Esophagus mucosa (tissue), 1 donor: ENCODE results near the gene FAM83G. TPM values are rescaled to one million over a fixed set of nuclear protein-coding genes. Genes with fewer than 3 reads are reported as not detected.
"Not testable (repeated sequence)": the region's sequence is repeated elsewhere in the genome, so short reads cannot be mapped to it uniquely, and the experiment has no call there.

Experiments used
- ATAC-seq: fragments of 200-7000 bp; cut with Tn5 transposase; one replicate; pipeline ENCODE4 v1.9.1; 2020
- total RNA-seq: library from RNA; stranded (reverse); gene quantifications from one replicate; pipeline ENCODE4 v1.2.4, GENCODE V29; 2023
- donor health status: DM: yes; HTN: yes; CAD: no.

Gene FAM83G
- total RNA-seq, 1 donor from 2014 or later: 47.0 TPM

DNA sequence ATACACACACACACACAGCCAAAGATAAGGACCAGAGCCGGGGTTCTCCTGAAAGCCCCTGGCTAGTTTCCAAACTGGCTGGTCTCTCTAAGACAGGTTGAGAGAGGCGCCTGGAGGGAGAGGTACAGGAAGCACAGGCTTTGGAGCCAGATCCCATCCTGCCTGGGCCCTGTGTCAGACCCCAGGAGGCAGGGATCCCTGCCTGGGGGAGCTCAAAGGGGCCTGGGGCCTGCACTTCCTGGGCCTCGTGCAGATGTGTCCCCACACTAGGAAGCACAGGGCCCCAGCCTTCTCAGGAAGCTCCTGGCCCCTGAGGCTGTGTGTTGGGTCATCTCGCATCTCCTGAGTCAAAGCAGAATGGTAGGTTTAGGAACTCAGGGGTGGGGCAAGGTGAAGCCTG lies 36.6 kb downstream of the FAM83G start:
- peak; percentile 72 for ATAC-seq

DNA sequence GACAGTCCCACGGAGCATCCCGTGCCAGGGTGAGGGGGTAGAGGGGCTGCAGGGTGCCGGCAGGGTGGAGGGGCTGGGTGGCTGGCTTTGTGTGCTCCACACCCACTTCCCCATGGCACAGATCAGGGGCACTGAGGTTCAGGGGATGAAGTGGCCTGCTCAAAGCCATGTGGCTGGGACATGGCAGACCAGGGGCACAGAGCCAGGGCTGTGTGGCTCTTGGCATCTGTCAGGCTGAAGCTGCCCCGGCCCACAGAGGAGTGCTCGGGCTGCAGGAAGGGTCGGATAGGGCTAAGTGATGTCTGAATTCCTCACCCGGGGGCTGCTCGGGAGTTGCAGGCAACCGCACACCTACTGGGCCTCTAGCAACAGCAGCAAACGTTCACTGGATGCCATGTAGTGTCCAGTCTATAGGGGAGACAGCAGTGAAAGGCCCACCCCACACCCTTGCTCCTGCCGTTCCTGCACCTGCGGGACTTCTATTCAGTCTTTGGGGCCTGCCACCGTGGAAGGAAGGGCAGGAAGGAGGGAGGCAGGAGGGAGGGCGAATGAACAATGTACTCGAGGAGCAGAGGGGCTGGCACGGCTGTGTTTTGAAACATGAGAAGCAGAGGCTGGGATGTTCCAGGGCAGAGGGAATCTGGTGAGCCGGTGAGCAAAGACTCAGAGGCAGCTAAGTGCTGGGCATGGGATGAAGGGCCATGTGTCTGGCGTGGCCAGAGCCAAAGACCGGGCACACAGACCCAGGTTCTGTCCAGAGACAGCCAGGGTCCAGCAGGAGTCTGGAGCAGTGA lies 37.5 kb downstream of the FAM83G start:
- no peak for ATAC-seq

DNA sequence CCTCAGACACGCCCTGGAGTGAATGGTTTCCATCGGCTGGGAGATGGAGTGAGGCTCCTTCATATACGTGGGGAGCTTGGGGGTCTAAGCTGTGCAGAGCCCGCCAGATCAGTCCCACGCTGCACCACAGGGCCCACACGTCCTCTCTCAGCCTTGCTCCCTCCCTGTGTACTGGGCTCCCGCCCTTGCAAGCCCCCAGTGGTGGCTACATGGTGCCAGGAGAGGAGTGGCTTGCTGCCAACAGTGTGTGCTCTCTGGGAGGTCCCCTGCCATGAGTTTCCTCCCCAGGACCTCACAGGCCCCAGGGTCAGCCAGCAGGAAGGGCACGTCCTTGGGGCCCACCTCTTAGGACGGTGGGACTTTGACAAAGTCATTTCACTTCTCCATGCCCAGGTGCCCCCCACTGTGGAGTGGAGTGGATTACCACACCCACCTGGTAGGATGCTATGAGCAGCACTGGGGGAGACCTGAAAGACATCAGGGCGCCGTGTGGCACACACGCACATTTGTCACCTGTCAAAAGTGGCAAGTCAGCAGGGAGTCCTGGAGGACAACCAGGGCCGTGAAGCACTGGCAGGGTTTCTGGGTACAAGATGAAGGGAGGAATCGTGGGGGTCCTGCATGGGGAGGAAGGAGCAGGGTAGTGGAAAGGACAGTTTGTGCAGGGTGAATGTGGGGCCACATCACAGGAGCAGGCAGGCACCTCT lies 38.9 kb downstream of the FAM83G start:
- no peak for ATAC-seq

DNA sequence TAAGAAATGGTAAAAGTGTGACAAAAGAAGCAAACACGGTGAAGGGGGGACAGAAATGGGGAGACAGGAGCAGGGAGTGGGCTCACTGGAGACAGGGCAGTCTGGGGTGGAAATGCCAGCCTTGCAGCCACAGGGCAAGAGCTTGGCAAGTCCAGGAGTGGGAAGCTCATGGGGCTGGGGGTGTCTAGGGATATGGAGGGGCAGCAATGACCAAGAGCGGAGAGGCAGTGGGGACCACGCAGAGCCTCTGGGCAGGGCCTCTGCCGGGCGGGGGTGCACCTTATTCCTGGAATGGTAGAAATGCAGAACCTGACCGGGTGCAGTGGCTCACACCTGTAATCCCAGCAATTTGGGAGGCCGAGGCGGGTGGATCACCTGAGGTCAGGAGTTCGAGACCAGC lies 40.0 kb downstream of the FAM83G start:
- ATAC-seq: no peak

DNA sequence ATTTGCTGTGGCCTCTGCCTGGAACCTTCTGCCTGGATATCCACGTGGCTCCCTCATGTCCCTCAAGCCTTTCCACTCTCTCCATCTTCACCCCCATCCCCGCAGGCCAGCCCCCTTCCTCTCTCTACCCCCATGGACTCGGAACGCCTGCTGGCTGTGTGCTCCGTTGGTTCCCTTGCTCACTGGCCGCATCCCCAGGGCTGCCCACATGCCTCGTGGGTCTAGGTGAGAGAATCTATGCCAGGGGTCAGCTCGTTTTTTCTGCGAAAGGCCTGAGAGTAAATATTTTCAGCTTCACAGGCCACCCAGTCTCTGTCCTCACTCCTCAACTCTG lies 40.6 kb downstream of the FAM83G start:
- no peak for ATAC-seq

DNA sequence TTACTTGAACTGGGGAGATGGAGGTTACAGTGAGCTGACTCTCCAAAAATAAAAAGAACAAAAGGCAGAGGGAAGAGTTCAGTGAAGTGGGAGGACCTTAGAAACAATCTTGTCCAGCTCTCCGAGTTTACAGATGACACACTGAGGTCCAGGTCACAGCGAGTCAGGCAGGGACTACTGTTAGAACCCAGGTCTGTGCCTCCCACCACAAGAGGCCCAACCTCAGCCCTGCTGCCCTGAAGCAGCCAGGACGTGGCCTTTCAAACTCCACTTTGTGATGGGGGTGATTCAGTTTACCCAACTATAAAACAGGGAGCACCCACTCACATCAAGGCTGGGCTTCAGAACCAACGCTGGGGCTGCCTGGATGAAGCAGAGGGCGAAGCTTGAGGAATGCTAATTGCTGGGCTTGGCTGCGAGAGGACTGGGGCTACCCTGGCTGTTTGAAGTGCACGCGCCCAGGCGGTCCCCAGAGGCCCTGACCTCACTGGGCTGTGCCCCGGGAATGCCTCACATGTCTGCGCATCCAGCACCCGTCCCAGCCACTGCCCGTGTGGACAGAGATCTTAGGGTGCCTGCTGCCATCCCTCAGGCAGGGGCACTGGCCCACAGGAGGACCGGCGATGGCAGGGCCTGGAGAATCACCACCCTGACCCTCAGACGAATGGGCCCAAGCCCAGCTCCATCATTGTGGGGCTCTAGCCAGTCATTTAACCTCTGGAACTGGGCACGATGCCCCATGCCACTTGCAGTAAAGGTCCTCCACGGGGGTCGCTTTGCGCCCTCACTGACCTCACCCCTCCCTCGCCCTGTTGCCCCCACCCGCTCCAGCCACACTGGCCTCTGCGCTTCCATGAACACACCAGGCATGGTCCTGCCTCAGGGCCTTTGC lies 41.2 kb downstream of the FAM83G start:
- no peak for ATAC-seq

DNA sequence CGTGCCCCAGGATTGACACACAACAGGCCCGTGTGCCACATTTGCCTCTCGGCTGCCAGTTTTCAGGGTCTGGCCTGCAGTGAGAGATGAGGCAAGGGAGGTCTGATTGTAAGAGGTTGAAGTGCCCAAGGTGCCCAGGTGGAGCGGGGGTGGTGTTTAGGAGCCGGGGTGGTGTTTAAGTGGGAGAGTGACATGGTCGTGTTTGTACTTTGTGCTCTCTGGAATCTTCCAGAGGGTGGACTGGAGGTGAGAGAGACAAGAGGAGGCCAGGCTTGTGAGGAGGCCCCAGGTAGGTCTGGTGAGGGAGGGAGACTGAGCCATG lies 42.1 kb downstream of the FAM83G start:
- no peak for ATAC-seq

DNA sequence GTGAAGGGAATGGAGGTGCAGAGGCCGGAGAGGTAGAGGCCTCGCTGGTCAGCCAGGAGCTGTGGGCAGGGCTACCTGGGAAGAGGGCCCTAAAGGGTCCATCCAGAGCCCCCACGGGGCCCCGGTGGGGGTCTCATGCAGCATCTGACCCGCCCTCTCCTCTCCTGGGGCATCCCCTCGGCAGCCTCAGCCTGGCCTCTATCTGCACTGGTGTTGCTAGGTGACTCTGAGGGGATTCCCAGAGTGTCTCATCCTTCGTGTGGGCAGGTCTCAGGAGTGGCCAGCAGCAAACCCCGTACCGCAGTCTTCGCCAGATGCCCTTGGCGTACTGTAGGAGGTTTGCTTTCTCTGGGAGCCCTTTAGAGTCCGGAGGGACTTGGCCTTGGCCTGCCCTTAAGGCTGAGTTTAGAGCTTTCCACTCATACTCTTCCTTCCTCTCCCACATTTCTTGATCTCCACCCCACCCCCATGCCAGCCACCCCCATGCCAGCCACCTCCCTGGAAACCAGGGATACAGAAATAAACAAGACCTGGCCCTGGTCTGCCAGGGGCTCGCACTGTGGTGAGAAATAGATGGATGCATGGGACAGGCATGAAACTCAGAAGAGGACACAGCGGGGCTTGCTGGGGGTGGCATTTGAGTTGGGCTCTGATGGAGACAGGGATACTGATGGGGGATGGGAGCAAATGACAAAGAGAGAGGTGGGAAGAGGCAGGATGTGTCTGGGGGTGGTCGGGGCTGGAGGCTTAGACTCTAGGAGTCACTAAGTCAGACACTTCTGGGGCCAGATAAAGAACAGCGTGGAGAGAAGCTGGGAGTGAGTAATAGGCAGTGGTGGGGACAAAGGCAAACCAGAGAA lies 42.7 kb downstream of the FAM83G start:
- ATAC-seq: no peak

DNA sequence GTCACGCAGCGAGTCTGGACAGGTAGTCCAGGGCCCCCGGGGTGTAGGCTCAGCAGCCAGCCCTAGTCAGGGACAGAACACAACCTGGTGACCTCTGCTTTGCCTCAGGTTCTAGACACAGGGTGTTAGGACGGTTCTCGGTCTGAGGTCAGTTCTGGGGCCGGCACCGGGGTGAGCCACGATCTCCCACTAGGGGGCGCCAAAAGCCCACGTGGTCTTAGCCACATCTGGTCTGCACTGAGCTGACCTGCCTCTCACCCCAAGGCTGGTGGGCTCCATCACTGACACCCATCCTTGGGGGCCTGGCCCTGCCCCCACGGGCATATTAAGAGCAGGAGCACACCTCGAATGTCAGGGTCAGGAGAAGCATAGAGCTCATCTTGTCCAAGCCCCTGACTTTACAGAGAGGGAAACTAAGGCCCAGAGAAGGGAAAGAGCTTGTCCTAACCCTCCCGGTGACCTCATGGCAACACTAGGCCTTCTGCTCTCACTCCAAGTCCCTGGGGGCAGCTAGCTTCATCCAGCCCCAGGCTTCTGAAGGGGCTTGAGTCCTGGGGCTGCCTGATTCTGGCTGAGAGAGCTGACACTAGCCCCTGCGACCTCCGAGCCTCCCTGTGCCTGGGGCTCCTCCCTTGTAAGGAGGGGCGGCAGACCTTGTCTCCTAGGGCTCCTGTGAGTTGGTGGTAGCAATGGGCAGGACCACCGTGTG lies 43.6 kb downstream of the FAM83G start:
- peak; percentile 66 for ATAC-seq

DNA sequence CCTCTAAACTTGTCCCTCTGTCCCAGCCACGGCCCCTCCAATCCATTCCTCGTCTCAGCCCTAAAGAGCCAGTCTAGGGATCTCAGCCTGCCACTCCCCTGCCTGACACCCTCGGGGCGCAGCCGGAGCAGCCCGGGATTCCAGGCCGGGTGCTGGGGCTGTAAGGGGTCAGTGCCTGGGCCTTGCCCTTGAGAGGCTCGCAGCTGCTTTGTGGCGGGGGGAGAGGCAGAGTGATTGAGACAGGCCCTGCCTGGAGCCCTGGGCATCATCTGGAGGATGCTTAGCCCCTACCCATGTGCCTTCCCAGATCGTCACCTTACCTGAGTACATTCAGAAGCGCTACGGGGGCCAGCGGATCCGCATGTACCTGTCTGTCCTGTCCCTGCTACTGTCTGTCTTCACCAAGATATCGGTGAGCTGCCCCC lies 44.3 kb downstream of the FAM83G start:
- no peak for ATAC-seq

DNA sequence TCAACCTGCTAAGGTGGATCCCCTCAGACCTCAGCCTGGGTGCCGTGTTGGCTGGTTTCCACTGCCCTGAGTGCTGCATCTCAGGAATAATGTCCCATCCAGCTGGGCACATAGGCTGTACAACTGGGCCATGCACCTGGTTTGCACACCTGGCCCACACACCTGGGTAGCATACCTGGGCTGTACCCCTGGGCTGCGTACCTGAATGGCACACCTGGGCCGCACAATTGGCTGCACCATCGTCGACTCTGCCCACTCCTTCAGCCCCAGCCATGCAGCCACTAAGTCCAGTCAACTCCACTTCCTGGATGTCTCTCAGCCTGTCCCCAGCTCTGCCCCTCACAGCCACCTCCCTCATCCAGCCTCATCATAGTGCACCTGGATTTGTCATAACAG lies 44.7 kb downstream of the FAM83G start:
- peak; percentile 7 for ATAC-seq

DNA sequence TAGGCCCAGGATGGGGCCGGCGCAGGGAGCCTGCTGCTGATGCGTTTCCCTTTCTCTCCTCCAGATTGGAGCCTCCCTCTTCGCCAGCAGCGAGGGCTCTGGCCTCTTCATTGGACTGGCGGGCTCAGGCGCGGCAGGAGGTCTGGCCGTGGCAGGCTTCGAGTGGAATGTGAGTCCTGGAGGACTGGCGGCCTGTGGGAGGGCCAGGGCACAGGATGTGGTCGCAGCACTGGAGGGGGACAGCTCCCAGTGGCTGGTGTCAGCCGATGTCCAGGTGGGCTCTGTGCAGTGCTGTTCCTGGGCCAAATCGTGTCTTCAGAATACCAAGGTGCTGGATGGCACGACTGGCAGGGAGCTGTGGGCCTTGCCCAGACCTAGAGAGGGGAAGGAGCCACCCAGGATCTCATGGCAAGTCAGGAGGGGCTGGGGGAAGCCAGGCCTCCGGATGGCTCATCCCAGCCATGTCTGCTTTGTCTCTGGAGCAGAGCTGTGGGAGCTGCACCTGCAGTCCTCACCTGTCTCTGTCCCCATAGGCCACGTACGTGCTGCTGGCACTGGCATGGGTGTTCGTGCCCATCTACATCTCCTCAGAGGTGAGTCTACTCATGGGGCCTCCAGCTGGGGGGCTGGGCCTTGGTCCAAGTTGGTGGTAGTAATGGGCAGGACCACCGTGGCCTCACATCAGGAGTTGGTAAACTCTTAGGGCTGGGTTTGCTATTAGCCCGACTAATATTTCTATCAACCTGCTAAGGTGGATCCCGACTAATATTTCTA lies 45.3 kb downstream of the FAM83G start:
- ATAC-seq: no peak

DNA sequence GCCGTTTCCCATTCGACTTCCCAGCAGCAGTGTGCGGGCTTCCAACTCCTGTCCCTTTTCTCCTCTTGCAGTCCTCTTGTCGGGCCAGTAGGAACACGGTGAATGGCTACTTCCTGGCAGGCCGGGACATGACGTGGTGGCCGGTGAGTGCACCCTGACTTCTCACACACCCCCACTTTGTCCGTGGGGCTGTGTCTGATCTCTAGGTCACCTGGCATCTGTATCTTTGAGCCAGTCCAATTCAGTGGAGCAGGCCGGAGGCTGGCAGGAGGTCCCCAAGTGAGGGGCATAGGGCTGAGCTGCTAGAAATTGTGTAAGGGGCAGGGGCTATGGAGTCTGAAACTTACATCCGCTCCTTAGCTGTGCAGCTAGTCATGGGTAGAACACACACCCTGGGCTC lies 46.0 kb downstream of the FAM83G start:
- ATAC-seq: no peak

DNA sequence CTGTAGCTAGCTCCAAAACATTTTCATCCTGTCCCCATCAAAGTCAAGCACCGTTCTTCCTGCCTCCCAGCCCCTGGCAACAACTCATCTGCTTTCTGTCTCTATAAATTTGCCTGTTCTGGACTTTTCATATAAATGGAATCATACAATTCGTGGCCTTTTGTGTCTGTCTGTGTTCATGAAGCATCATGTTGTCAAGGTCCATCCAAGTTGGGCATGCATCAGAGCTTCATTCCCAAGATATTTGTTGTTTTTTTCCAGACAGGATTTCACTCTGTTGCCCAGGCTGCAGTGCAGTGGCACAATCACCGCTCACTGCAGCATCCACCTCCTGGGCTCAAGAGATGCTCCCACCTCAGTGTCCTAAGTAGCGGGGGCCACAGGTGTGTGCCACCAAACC lies 46.7 kb downstream of the FAM83G start:
- no peak for ATAC-seq

DNA sequence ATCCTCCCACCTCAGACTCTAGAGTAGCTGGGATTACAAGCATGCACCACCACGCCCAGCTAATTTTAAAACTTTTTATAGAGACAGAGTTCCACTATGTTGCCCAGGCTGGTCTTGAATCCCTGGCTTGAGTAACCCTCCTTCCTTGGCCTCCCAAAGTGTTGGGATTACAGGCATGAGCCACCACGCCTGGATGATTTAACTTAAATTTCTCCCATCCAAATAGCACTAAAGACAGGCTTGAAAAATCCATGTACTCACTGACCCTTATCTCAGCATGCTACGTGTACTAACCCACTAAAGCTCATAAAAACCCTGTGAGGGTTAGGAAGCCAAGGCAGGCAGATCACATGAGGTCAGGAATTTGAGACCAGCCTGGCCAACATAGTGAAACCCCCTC lies 48.0 kb downstream of the FAM83G start:
- ATAC-seq: no peak

DNA sequence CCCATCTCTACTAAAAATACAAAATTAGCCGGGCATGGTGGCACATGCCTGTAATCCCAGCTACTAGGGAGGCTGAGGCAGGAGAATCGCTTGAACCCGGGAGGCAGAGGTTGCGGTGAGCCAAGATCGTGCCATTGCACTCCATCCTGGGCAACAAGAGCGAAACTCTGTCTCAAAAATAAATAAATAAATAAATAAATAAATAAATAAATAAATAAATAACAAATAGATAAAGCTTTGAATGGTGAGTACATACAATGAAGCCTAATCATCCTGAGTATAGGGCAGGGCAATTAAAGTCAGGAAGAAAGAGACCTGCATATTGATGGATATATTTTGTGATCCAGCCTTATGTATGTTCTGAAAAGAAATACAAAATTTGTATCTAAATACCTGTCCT lies 48.5 kb downstream of the FAM83G start:
- ATAC-seq: not testable (repeated sequence)

DNA sequence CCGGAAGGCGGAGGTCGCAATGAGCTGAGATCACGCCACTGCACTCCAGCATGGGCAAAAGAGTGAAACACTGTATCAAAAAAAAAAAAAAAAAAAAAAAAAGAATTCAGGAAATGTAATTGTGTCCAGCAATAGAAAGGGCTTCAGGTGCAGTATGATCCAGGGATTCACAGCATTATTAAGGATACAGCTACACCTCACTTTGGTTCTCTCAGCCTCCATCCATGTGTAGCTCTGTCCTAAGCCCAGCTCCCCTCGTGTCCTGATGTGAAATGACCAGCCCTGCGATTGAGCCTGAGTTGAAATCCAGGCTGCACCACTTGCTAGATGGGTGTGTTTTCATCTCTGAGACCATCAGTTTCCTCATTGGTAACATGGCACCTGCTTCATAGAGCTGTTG lies 49.6 kb downstream of the FAM83G start:
- no peak for ATAC-seq

DNA sequence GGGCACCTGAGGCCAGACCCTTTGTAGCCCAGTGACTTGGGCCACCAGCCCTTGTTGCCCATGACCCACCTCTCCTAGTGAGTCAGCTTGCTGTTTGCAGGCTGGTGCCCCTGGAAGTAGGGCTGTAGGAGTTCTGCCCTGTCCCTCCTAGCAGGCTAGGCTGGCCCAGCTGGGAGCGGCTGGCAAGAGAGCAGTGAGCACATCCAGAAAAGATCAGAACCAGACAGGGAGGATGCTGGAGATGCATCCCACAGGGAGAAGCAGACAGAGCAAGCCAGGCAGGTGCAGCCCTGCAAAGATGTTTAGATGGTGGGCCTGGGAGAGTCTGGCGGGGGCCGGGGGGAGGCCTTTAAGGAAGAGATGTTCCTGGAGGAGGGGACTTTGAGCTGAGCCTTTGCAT lies 50.2 kb downstream of the FAM83G start:
- no peak for ATAC-seq

DNA sequence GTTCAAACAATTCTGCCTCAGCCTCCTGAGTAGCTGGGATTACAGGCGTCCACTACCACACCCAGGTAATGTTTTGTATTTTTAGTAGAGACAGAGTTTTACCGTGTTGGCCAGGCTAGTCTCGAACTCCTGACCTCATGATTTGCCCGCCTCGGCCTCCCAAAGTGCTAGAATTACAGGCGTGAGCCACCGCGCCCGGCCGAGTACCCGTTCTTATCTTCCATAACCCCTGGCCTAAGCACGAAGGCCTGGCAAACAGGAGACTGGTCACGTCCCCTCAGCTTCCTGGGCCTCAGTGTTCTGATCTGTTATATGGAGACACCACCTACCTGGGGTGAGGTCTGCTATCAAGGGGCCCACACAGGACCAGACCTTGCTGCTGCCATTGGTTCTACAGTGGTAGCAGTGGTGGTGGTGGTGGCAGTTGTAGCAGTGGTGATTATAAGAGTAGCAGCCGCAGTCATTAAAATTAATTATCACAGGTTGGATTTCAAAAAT lies 51.3 kb downstream of the FAM83G start:
- no peak for ATAC-seq

DNA sequence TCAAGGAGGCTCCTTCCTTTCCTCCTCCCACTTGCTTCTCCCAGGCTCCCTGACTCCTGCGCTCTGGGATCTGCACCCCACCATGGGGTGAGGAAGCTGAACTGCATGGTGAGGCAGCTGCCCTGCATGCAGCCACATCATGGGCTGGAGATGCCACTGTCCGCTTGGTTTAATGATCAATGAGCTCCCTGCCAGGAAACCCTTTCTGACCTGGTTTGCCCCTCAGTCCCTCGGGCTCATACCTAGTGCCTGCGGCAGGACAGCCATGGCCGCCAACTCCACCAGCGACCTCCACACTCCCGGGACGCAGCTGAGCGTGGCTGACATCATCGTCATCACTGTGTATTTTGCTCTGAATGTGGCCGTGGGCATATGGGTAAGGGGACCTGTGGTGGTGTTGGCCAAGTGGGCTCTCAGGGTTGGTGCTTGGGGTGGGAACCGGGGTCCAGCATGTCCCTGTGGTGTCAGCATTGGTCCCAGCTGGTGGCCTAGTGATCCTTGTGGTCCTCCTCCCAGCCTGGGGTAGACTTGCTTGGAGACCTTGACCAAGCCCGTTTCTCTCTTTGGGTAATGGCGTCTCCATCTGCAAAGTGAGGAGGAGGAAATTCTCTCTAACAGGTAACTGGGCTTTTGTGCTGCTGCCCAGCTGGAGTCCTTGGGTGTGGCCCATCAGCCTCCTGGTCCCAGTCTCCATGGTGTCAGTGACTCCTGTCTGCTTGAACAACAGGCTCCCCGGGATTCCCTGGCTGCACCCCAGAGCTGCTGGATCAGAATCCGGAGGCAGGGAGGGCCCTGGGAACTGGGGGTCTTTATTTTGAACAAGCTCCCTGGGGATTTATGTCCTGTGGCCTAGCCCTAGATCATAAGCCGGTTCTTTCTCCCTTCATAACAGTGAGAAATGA lies 52.4 kb downstream of the FAM83G start, which contains the start of gene SLC5A10:
SLC5A10 (plus strand) TSS at position 225 of the 902 bp plus-strand sequence; CDS start at position 266, 41 bp downstream.
- no peak for ATAC-seq
